Gastroesophageal sphincter (tissue), 4 donors: ENCODE results near the gene NBAS. TPM values are rescaled to one million over a fixed set of nuclear protein-coding genes. Genes with fewer than 3 reads are reported as not detected.

Experiments used
- ATAC-seq: fragments of 150-250 bp; one replicate; pipeline ENCODE4 v1.9.1; 2016; ENCODE audit warnings: mild to moderate bottlenecking, moderate library complexity
- H3K27ac ChIP-seq, 4 donors: fragments of 200-600 bp; sonication (generic) in 3 of 4; 1 replicate in 3 of 4; 2 replicates in 1 of 4; pipeline ENCODE4 v1.5.1; 2016 to 2019
- H3K27me3 ChIP-seq: fragments of 200-600 bp; sonication (generic); one replicate; pipeline ENCODE4 v1.5.1; 2019
- H3K36me3 ChIP-seq, 2 donors: fragments of 200-600 bp; sonication (generic); one replicate each; pipeline ENCODE4 v1.5.1; 2019; ENCODE audit warnings: control low read depth in 1 of 2
- H3K4me1 ChIP-seq, 3 donors: fragments of 200-600 bp; sonication (generic); 1 replicate in 2 of 3; 2 replicates in 1 of 3; pipeline ENCODE4 v1.5.1; 2016 to 2019; ENCODE audit warnings: control low read depth in 2 of 3
- H3K4me3 ChIP-seq, 2 donors: fragments of 200-600 bp; sonication (generic); one replicate each; pipeline ENCODE4 v1.5.1; 2019; ENCODE audit warnings: mild to moderate bottlenecking in 1 of 2, moderate library complexity in 1 of 2
- H3K9me3 ChIP-seq, 3 donors: fragments of 200-600 bp; sonication (generic); one replicate each; pipeline ENCODE4 v1.5.1; 2017 to 2019; ENCODE audit warnings: control low read depth in 2 of 3
- EP300 ChIP-seq: sonication (generic); formaldehyde crosslinking; IDR thresholded peaks from one replicate; pipeline ENCODE4 v1.6.1; 2017; ENCODE audit warnings: antibody characterized with exemption, mild to moderate bottlenecking
- POLR2A ChIP-seq, 2 donors: fragments of 450-650 bp; IDR thresholded peaks; one replicate each; pipeline ENCODE4 v1.6.1; 2017; ENCODE audit warnings: antibody characterized with exemption in 2 of 2, mild to moderate bottlenecking in 2 of 2, moderate library complexity in 1 of 2
- POLR2AphosphoS5 ChIP-seq: sonication (generic); formaldehyde crosslinking; IDR thresholded peaks from one replicate; pipeline ENCODE4 v1.6.1; 2017; ENCODE audit warnings: antibody characterized with exemption
- WGBS, 2 donors: methylation state at CpG; one replicate each; pipeline ENCODE4 v1.1.5; 2018; ENCODE audit warnings: low coverage in 1 of 2; 5-methylcytosine and 5-hydroxymethylcytosine counted together
- total RNA-seq, 4 donors: library from RNA; depleted of rRNA; stranded (reverse); fragments of >200 nt; gene quantifications; one replicate each; pipeline ENCODE4 v1.1.0, GENCODE V29; 2016
- TF ChIP-seq, protein P1 (sequence below), 4 experiments: fragments of 200-600 bp in 2 of 4; fragments of 450-650 bp in 2 of 4; sonication (generic) in 1 of 4; IDR thresholded peaks; one replicate each; pipeline ENCODE4 v1.5.1; 2017 to 2019; ENCODE audit warnings: antibody characterized with exemption in 4 of 4, mild to moderate bottlenecking in 2 of 4, moderate library complexity in 2 of 4

Gene NBAS
- total RNA-seq, 4 donors from 2014 or later: 34.9 to 50.9 (median 40.4) TPM

DNA sequence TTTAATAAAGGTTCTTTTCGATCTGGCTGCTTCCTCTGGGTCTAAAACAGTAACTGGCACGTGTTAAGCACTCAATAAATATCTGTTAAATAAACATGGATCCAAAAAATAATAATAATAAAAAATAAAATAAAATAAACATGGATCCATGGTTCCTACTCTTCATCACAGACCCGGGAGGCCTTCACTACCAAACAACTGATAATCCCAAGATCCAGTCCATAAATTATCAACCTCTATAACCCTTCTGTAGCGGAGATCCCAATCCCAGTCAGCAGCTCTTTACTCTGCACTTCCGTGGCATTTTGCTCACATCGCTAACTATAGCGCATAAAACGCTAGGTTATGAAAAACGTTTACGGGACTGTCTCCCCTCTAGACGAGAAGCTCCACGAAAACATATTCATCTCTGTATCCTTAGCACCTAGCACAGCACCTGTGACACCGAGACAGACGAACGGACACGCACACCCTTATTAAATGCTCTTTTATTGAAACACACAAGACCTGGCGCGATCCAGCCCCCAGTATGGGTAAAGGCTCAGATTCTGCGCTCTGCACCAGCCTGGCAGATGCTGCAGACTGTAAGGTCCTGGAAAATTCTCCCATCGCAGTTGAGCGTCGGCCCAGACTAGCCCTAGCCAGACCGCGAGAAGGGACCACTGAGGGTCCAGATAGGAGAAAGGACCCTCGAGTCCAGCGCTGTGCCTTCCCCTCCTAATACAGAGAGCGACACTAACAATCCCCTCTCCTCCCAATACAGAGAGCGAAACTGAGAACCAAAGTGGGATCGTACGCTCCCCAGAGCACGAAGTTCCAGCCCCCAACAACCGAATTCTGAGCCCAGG lies 770 bp downstream of the NBAS start:
- Histone ChIP-seq H3K4me3 (peak overlapping the region; percentile 70 to 79), H3K36me3 (peaks cover 0 to 7% of the 10 kb centered on the region in 2 donors), H3K27ac (peak overlapping the region; percentile 4 to 87 (median 74)), H3K27me3 (no peaks in the 10 kb centered on the region), H3K4me1 (peaks cover 7 to 28% (median 8%) of the 10 kb centered on the region in 3 donors), H3K9me3 (no peaks in the 10 kb centered on the region)
- 1% methylated on average over 12 to 25 of the region's 32 CpGs for WGBS, 2 donors
- TF ChIP-seq, protein P1, sequence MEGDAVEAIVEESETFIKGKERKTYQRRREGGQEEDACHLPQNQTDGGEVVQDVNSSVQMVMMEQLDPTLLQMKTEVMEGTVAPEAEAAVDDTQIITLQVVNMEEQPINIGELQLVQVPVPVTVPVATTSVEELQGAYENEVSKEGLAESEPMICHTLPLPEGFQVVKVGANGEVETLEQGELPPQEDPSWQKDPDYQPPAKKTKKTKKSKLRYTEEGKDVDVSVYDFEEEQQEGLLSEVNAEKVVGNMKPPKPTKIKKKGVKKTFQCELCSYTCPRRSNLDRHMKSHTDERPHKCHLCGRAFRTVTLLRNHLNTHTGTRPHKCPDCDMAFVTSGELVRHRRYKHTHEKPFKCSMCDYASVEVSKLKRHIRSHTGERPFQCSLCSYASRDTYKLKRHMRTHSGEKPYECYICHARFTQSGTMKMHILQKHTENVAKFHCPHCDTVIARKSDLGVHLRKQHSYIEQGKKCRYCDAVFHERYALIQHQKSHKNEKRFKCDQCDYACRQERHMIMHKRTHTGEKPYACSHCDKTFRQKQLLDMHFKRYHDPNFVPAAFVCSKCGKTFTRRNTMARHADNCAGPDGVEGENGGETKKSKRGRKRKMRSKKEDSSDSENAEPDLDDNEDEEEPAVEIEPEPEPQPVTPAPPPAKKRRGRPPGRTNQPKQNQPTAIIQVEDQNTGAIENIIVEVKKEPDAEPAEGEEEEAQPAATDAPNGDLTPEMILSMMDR (IDR thresholded peaks at IDR 0.05): no peak
- TF ChIP-seq POLR2A (IDR thresholded peaks at IDR 0.05) (no peak), POLR2AphosphoS5 (no peak), EP300 (no peak)
- ATAC-seq: peak; percentile 31

DNA sequence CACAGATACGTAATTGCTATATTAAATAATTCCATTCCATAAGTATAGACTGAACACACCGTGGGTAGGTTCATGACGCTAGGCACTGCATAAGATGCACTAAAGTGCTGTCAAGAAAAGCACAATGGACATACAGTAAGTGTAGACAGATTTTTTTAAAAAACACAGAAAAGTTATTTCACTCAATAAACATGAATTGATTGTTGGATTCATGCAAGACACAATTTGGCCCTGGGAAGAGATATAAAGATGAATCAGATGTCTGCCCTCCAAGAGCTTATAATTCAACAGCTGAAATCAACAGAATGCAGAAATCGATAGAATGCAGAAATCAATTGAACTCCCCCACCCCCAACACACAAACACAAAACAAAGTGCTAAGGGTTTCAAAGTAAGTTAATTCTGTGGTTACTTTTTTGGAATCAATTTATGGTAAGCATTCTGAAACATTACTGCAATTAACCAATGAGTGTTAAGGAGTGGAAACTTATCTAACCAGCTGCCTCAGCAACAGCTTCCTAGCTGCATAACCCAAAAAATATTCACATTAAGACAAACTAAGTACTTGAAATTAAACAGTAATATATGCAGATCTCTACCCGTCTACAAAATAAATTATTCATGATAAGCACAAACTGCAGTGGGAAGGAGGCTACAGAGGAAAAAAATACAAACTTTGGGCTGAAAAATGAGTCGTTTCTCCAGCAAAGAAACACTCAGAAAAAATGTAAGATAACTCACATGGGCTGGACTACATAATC lies 1.6 kb downstream of the NBAS start:
- ATAC-seq: no peak
- no peak overlapping the region for H3K27ac ChIP-seq
- TF ChIP-seq EP300: no peak
- TF ChIP-seq POLR2A (IDR thresholded peaks at IDR 0.05): no peak
- TF ChIP-seq POLR2AphosphoS5: no peak
- TF ChIP-seq, protein P1 (IDR thresholded peaks at IDR 0.05): no peak
- 56 to 64% methylated on average over 4 to 6 of the region's 6 CpGs for WGBS, 2 donors
- peaks cover 7 to 28% (median 8%) of the 10 kb centered on the region in 3 donors for H3K4me1 ChIP-seq
- H3K9me3 ChIP-seq: no peaks in the 10 kb centered on the region
- H3K4me3 ChIP-seq: peak overlapping the region in 1 of 2 donors; percentile 79
- no peaks in the 10 kb centered on the region for H3K27me3 ChIP-seq
- peaks cover 0 to 8% of the 10 kb centered on the region in 2 donors for H3K36me3 ChIP-seq

DNA sequence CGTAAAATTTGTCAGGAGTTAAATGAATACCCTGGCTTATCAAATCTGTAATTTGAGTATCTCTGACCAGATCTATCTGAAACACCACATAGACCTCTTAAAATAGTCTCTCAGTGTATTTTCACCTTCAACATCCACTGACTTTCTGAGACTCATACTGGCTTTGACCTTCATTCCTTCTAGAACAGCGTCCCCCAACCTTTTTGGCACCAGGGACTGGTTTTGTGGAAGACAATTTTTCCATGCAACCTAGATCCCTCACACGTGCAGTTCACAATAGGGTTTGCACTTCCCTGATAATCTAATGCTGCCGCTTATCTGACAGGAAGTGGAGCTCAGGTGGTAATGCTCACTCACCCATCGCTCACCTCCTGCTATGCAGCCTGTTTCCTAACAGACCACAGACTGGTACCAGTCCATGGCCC lies 3.2 kb downstream of the NBAS start:
- Histone ChIP-seq H3K27ac (no peak overlapping the region), H3K36me3 (peaks cover 0 to 10% of the 10 kb centered on the region in 2 donors), H3K27me3 (no peaks in the 10 kb centered on the region), H3K4me3 (no peak overlapping the region), H3K9me3 (no peaks in the 10 kb centered on the region), H3K4me1 (peaks cover 7 to 28% (median 8%) of the 10 kb centered on the region in 3 donors)
- no peak for ATAC-seq
- TF ChIP-seq, protein P1 (IDR thresholded peaks at IDR 0.05): no peak
- TF ChIP-seq POLR2A (IDR thresholded peaks at IDR 0.05): no peak
- no peak for TF ChIP-seq POLR2AphosphoS5
- no peak for TF ChIP-seq EP300
- 43 to 82% methylated on average over 3 to 4 of the region's 5 CpGs for WGBS, 2 donors

DNA sequence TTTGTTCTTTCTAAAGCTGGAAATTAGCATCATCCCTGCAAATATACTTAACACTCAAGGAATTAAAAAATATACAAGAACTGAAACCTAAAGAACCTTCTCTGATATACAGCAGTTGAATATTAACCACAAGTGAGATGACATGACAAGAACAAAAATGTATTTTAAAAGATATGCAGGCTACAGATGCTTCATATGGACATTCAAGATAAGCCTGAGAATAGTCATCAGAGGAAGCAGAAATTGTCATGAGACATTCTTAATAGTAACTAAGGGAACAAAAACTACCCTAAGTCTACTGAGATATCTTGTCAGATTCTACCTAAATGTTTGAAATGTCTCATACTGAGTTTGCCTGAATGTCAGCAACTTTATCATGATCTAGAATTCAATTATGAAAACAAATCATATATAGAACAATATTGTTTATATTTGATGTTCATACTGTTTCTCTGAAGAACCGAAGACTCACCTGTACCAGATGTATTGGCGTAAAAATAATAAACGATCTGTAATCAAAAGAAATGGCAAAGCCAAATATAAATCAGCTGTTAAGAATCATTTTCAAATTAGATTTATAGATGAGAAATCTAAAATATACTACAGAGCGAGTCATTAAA lies 4.7 kb downstream of the NBAS start:
- TF ChIP-seq, protein P1 (IDR thresholded peaks at IDR 0.05): no peak
- TF ChIP-seq EP300 (no peak), POLR2AphosphoS5 (no peak), POLR2A (IDR thresholded peaks at IDR 0.05) (no peak)
- 90 to 91% methylated on average over 4 of the region's 4 CpGs for WGBS, 2 donors
- no peak for ATAC-seq
- no peaks in the 10 kb centered on the region for H3K27me3 ChIP-seq
- no peak overlapping the region for H3K27ac ChIP-seq
- peaks cover 7 to 22% (median 8%) of the 10 kb centered on the region in 3 donors for H3K4me1 ChIP-seq
- no peak overlapping the region for H3K4me3 ChIP-seq
- no peaks in the 10 kb centered on the region for H3K9me3 ChIP-seq
- peaks cover 2 to 22% of the 10 kb centered on the region in 2 donors for H3K36me3 ChIP-seq
